Activated T-helper 1 cell treated with anti-CD3 and anti-CD28 coated beads, Interleukin-12 subunit alpha, Interleukin-12 subunit beta, Interleukin-2, Interleukin-4 antibody, amounts not matched to agents 30 ng/mL and 10 ng/mL and 1 ng/mL, durations not matched to agents 14 hours and 24 hours and 36 hours (primary cell): ENCODE results near the gene ERI3. TPM values are rescaled to one million over a fixed set of nuclear protein-coding genes. Genes with fewer than 3 reads are reported as not detected.
"Not testable (repeated sequence)": the region's sequence is repeated elsewhere in the genome, so short reads cannot be mapped to it uniquely, and the experiment has no call there.

Experiments used
- DNase-seq: peaks from one replicate; pipeline ENCODE4 v3.0.0; 2021; ENCODE audit warnings: low spot score
- H3K27ac Mint-ChIP-seq: one replicate; pipeline ENCODE4 v1.8.0; 2021; ENCODE audit warnings: mild to moderate bottlenecking, mixed read lengths
- H3K27me3 Mint-ChIP-seq: one replicate; pipeline ENCODE4 v1.8.0; 2022; ENCODE audit warnings: mild to moderate bottlenecking, moderate library complexity, mixed read lengths; ENCODE audit not compliant: insufficient read depth
- H3K36me3 Mint-ChIP-seq: one replicate; pipeline ENCODE4 v1.8.0; 2021; ENCODE audit warnings: low read depth, mixed read lengths
- H3K4me1 Mint-ChIP-seq: one replicate; pipeline ENCODE4 v1.8.0; 2021; ENCODE audit warnings: low read depth, mixed read lengths
- H3K4me3 Mint-ChIP-seq: one replicate; pipeline ENCODE4 v1.8.0; 2021; ENCODE audit warnings: mild to moderate bottlenecking, moderate library complexity, mixed read lengths
- H3K9me3 Mint-ChIP-seq: one replicate; pipeline ENCODE4 v1.8.0; 2021; ENCODE audit warnings: mixed read lengths
- intact Hi-C: fragments of 100-400 bp; cut with micrococcal nuclease; formaldehyde crosslinking; loops from one replicate; pipeline ENCODE4 v1.15.1; 2024
- total RNA-seq: library from RNA; stranded (reverse); gene quantifications from 2 replicates; pipeline ENCODE4 v1.2.3, GENCODE V29; 2022

The ERI3 gene
- total RNA-seq, 1 donor from 2014 or later = 55.4 TPM

- H3K9me3 Mint-ChIP-seq = no peaks in the 10 kb centered on the region
- no peak overlapping the region for H3K4me3 Mint-ChIP-seq
- H3K27ac Mint-ChIP-seq = no peak overlapping the region
- H3K36me3 Mint-ChIP-seq = peaks cover 2% of the 10 kb centered on the region
- intact Hi-C loops = no loop called here
- H3K4me1 Mint-ChIP-seq = peaks cover 17% of the 10 kb centered on the region
- no peak for DNase-seq
- peaks cover 8% of the 10 kb centered on the region for H3K27me3 Mint-ChIP-seq
These were observed 146.8 kb downstream of the ERI3 start for GRCh38 chr1:44208226-44208625.

GRCh38 chr1:44206545-44206944, 148.5 kb downstream of the ERI3 start:
- H3K27ac Mint-ChIP-seq, H3K36me3 Mint-ChIP-seq, H3K9me3 Mint-ChIP-seq, DNase-seq, intact Hi-C loops, H3K27me3 Mint-ChIP-seq, H3K4me1 Mint-ChIP-seq, H3K4me3 Mint-ChIP-seq: not testable (repeated sequence)

GRCh38 chr1:44200336-44200735, 154.7 kb downstream of the ERI3 start:
- Mint-ChIP-seq H3K4me3 (no peak overlapping the region), H3K27me3 (peaks cover 3% of the 10 kb centered on the region), H3K27ac (no peak overlapping the region), H3K36me3 (no peaks in the 10 kb centered on the region), H3K4me1 (no peaks in the 10 kb centered on the region), H3K9me3 (no peaks in the 10 kb centered on the region)
- intact Hi-C loops = no loop called here
- DNase-seq = no peak

- Mint-ChIP-seq H3K27me3 (peaks cover 6% of the 10 kb centered on the region), H3K4me3 (no peak overlapping the region), H3K4me1 (no peaks in the 10 kb centered on the region), H3K27ac (no peak overlapping the region), H3K9me3 (peaks cover 7% of the 10 kb centered on the region), H3K36me3 (no peaks in the 10 kb centered on the region)
- intact Hi-C loops = no loop called here
- no peak for DNase-seq
These were observed 180.4 kb downstream of the ERI3 start for GRCh38 chr1:44174630-44175029.

Other genes starting within 250 kb of the ERI3 start
- gene KLF17, start 236.4 kb downstream of the ERI3 start, total RNA-seq = not detected in 2 replicates
- gene KLF18, start 213.6 kb downstream of the ERI3 start, total RNA-seq = not detected in 2 replicates
- gene DMAP1, start 141.8 kb downstream of the ERI3 start, total RNA-seq = 37.4 and 38.1 TPM in 2 replicates
- 103 and 107 TPM in 2 replicates for gene RNF220, start 50.0 kb upstream of the ERI3 start, total RNA-seq